Kasumi-1 (cell line): ENCODE results near the gene GRIA1.

ENCODE experiments used
- DNase-seq, 2 experiments: peaks; one replicate each; lab custom pipeline; 2025; lab: John Stamatoyannopoulos, UW

The GRIA1 gene

DNA sequence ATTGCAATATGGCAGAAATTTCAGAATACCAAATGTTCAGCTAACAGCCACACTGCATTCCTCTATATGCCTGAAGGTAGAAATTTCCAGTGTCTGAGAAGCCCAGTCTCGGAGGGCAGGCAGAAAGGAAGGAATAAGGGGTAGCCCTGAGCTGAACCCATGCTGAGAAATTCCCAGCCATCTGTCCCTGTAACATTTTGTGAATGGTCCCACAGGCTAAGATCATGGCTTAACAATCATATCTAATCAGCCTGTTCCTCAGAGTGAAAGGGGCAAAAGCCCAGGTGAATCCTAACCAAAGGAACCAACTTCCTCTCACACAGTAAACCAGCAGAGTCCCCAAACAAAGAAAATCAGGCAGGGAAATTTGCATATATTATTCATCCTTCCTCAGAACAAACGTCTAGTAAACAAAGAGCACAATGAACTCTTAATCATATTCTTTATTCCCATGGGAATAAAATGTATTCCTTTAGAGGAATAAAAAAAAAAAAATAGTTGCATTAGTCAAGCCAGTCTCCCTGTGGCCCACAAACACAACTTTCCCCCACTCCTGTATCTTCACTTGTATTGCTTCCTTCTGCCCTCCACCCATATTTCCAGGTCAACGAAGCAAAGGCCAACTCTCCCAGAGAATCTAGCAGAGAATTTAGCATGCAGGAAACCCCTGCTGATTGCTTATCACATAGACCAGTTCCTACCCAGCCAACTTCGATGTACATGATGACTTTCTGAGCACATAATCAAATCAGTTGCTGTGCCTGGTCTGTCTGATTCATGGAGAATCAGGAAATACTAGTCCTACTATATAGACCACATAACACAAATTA is 290.6 kb downstream of the GRIA1 start:
- DNase-seq = no peak

DNA sequence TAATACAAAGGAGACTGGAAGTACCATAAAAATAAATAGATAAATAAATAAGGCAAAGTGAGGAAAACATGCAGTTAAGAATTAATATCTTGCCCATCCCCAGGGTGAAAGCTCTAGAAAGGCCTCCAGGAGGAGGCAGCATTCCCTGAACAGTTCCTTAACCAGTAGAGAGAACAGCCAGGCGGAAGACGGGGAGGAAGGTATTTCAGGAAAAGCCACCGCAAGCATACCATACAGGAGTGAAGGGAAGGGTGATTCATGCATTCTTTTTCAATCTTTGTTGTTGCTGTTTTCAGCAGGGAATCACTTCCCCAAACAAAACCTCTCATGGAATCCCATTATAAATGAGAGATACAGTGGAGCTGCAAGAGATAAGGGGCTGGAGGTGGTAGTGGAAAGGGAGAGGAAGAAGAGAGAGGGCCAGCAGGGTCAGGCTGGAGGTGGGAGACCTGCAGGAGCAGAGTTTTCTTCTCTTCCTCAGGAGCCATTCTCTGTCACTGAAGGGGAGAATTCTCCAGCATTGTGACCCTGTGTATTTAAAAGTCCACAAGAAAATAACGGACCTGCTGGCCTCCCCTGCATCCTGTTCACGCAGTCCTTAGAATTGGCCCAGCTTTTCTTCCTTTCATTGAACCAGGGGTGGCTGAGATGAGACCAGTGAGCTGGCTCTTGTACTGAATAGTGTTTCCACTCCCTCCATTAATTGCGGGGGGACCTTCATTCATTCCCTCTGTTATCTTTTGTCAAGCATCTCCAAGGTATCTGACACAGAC is 292.3 kb downstream of the GRIA1 start:
- DNase-seq = no peak

- no peak for DNase-seq
Observed at GRCh38 chr5:153783362-153783658, 292.8 kb downstream of the GRIA1 start.

DNA sequence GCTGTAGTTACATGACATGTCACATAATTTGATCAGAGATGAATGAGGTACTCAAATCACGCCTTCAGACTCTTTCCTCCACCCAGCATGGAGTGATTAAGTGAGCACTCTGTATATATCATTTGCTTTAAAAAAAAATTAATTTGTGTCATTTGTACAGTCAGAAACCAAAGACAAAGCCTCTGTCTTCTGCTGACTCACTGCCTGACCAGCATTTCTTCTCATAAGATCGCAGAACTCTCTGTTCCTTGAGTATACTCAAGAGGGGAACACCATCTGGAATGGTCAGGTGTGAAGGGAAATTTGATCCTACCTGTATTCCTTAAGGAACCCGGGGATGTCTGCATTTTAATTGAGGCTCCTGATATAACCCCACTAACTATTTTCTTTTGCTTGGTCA is 293.8 kb downstream of the GRIA1 start:
- no peak for DNase-seq

DNA sequence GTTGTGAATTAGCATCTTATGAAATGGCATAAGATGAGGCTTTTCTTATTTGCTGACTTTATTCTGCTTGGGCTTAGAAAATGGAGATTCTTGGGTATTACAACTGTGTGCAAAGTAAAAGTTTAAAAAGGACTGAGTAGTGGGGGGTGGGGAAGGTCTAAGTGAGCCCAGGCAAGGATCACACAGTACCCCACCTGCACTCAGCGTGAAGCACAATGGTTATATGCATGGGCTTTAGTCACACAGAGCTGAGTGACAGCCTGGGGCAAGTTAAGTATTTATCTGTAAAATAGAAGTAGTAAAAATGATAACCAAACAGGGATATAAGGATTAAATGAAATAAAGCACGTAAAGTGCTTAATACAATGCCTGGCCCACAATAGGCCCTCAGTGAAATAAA is 300.9 kb downstream of the GRIA1 start:
- no peak for DNase-seq

DNA sequence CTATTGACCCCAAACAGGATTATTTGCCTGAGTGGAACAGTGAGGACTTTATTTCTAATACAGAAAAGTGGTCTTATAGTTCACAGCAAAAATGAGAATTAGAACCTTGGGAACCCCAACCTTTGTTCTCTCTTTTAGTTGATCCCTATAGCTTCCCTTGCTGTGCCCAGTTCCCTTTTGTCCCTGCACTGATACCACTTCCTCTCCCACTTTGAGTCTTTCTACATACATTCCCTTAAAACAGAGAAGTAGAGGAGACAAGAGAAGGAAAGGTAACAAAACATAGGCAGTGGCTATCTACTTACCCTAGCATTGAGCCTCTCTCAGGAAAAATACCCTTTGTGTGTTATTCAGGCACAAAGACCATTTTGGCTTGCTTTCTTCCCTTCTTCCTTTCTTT is 301.8 kb downstream of the GRIA1 start:
- DNase-seq = no peak

- no peak for DNase-seq
Observed at GRCh38 chr5:153793699-153794098, 303.2 kb downstream of the GRIA1 start.

- DNase-seq = no peak
Observed at GRCh38 chr5:153794327-153794726, 303.9 kb downstream of the GRIA1 start.

DNA sequence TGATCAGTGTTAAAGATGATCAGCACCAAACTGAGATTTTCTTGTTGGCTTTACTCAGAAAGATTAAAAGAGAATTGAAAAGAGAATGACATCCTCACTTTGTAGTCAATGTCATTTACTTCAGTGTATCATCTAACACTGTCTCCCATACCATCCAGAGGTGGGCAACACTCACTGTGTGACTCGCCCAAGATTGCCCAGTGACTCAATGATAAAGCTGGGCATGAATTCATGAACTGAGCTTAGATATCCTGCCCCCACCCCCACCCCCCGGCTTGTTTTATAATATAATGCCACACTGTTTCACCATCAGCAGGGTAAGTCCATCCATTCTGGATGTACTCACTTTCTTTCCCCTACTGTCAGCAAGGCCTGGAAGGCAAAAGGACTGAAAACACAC is 306.1 kb downstream of the GRIA1 start:
- no peak for DNase-seq

DNA sequence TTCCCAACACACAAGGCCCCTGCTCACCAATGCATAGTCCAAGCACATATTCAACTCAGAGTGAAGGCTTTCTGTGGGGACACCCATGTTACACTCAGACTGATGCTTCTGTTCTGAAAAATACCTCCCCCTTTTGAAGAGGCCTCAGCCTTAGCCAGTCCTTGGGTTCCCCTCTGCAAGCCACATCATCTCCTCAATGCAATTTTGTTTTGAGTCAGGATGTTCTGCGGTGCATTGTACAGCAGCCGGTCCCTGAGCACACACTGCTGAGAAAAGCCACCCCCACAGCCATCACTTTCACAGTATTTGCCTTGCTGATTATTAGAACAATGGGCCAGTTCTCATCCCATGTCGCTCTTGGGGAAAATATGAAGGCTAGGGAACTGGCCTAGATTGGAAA is 307.0 kb downstream of the GRIA1 start:
- DNase-seq = no peak

- no peak for DNase-seq
Observed at GRCh38 chr5:153798830-153799229, 308.4 kb downstream of the GRIA1 start.

DNA sequence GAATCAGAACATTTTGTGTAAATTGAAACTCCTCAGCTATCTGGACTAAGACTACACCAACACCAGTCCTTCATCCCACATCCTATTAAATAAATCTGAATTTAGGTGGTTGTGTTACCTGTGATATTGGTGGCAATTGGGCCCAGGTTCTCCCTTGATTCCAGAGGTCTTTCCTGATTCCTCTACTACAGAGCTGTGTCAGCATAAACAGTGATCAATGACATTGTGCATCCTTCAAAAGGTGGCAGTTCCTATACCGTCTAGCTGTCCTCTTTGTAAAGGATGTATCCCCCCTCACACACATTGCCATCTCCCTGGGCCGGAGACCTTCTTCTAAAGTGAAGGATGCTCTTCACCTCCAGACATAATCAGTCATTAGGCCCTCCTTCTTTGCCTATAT is 309.0 kb downstream of the GRIA1 start:
- no peak for DNase-seq

DNA sequence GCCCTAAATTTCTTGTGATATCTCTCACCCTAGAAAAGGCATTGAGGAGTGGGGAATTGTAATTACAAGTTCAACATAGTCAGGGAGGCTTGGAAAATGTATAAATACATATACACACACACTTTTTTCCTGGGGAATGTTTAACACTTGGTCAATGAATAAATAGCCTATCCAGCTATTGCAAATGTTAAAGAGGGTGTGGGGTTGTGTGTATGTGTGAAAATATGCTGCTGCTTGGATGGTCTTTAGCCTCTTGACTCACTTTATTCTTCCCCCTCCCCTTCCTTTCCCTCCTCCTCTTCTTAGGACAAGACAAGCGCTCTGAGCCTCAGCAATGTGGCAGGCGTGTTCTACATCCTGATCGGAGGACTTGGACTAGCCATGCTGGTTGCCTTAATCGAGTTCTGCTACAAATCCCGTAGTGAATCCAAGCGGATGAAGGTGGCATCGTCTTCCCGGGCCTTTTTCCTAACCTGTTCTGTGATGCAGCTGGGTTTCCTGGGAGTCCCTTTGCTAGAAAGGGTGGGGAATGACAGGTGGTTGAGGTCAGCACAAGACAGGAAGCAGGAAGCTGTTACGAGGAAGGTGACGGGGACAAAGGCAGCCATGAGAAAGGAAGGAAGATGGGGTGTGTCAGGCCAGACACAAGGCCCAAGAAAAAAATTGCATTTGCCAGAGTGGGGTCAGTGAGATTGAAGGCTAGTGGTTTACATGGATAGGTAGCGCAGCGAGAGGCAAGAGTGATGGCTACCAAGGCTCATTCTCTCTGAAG is 311.8 kb downstream of the GRIA1 start:
- no peak for DNase-seq

GRCh38 chr5:153807801-153808200 is 317.3 kb downstream of the GRIA1 start:
- no peak for DNase-seq

- no peak for DNase-seq
Observed at GRCh38 chr5:153809166-153809565, 318.7 kb downstream of the GRIA1 start.

DNA sequence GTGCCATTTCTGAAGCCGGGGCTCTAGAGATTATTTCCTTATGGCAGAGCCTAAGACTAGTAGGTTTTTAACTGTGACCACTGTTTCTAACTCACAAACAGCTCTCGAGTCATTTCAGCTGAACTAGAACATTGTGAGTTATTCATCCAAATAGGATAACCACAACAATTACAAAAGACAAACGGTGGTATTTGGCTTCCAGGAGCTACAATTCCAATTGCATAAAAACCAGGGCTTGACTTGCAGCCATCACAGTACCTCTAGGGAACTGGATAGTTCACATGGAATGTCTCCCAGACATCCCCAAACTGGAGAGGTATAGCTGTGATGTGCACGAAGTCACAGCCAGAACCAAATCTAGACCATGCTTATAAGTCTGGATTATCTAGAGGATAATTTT is 323.4 kb downstream of the GRIA1 start:
- DNase-seq = no peak

DNA sequence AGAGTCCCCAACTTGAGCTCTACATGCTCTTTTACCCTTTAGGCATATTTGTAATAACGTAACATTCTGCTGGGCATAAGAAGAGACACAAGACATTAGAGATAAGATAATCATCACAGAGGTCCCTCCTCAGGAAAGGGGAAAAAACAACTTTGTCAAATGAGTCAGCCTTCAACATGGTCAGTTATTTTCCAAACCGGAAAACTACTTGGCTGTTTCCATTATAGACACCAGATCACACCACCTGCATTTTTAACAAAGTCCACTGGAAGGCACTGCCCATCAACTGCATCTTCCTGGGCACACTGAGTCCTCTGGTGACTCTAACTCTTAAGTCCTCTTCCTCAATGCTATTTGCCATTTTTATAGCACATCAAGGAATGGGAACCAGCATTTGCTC is 326.4 kb downstream of the GRIA1 start:
- DNase-seq = no peak

- no peak for DNase-seq
Observed at GRCh38 chr5:153818626-153819025, 328.2 kb downstream of the GRIA1 start.

- no peak for DNase-seq
Observed at GRCh38 chr5:153823036-153823435, 332.6 kb downstream of the GRIA1 start.

DNA sequence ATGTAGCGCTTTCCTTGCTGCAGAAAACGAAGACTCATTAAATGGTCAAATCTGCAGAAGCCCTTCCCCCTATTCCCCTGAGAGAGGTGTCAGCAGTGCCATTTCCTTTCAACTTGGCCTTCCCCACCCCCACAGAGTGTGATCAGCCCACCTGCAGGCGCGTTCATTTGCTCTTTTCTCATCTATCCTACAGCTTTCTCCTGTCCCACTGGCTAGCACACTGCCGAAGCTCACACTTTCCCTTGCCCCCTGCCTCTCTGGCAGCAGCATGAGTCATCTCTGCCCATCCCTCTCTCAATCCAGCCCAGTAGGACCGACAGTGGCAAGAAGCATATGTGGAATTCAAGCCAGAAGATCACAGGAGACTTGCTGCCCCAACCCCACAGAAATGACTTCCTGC is 334.4 kb downstream of the GRIA1 start:
- no peak for DNase-seq

- DNase-seq = no peak
Observed at GRCh38 chr5:153827397-153827796, 336.9 kb downstream of the GRIA1 start.

DNA sequence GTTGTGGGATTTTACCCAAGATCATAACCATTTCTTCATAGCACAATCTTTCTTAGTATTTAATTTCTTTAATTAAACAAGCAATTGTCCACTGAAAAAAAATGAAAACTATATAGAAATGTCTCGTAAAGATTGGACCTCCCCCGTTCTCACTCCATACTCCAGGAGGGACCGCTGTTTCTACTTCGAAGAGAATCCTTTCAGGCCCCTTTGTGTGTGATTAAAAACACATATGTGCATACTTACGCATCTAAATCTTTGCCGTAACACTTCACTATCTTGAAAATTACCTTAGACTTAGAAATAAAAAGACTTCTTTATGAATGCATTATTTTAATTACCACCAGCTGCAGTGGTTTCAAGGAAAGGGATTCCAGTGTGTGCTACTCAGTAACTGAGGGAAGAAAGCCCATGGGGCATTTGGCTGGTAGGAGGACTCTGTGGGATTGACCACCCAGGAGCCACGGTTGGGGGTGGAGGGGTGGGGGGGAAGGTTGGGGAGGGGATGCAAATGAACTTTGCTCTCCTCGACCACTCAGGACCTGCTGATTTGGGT is 339.1 kb downstream of the GRIA1 start:
- no peak for DNase-seq

DNA sequence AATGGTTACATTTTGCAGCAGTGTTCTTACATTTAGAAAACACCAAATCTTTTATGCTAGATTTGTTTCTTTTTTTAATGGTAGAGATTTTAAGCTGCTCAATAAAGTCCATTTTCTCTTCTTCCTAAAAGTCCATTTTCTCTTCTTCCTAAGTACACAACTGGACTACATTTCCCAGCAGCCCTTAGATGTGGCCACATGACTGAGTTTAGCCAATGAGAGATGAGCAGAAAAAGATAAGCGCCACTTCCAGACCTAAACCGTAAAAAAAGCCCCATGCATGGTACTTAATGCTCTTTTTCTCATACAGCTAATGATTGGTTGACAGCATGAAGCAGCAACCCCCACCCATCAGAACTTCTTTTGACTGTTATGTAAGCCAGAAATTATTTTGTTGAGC is 341.5 kb downstream of the GRIA1 start:
- DNase-seq = peak; percentile 3
